HG03097 (cell line): ENCODE measurements around the gene MED1.

Experiments used
- ATAC-seq: cut with Tn5 transposase; IDR thresholded peaks from one replicate; pipeline ENCODE4 v1.9.1; 2021; ENCODE audit not compliant: unreplicated experiment, low FRiP score

Gene MED1

GRCh38 chr17:39365872-39366271 is 85.2 kb downstream of the MED1 start:
- no peak for ATAC-seq

- ATAC-seq: no peak
Observed at GRCh38 chr17:39365242-39365641, 85.8 kb downstream of the MED1 start.

- no peak for ATAC-seq
Observed at GRCh38 chr17:39364236-39365025, 86.6 kb downstream of the MED1 start.

- no peak for ATAC-seq
Observed at GRCh38 chr17:39361064-39361463, 90.0 kb downstream of the MED1 start.

GRCh38 chr17:39360537-39360936 is 90.5 kb downstream of the MED1 start:
- no peak for ATAC-seq

- no peak for ATAC-seq
Observed at GRCh38 chr17:39359994-39360393, 91.1 kb downstream of the MED1 start.

GRCh38 chr17:39357986-39358385 is 93.1 kb downstream of the MED1 start:
- ATAC-seq: no peak

GRCh38 chr17:39357488-39357887 is 93.6 kb downstream of the MED1 start:
- no peak for ATAC-seq
